MM.1S (cell line): ENCODE measurements around the gene HNRNPC.

Experiments
- DNase-seq: peaks from one replicate; pipeline ENCODE4 v3.0.0-alpha.2; 2015
- H2AFZ ChIP-seq: fragments of 300-600 bp; sonication (generic); 2 replicates; pipeline ENCODE4 v1.6.0; 2016; ENCODE audit warnings: antibody characterized with exemption, low read length
- H3F3A ChIP-seq: fragments of 300-600 bp; sonication (generic); 2 replicates; pipeline ENCODE4 v1.6.1; 2016; ENCODE audit warnings: mild to moderate bottlenecking, antibody characterized with exemption, low read length, moderate library complexity, mixed read lengths; ENCODE audit not compliant: insufficient read depth
- H3K27ac ChIP-seq: fragments of 300-600 bp; sonication (generic); 2 replicates; pipeline ENCODE4 v1.5.1; 2016; ENCODE audit warnings: mild to moderate bottlenecking, low read length
- H3K27me3 ChIP-seq: fragments of 300-600 bp; sonication (generic); replicated peaks from 2 replicates; pipeline ENCODE4 v1.6.0; 2016; ENCODE audit warnings: low read length; ENCODE audit not compliant: insufficient read depth
- H3K36me3 ChIP-seq: fragments of 300-600 bp; sonication (generic); replicated peaks from 2 replicates; pipeline ENCODE4 v1.6.1; 2016; ENCODE audit warnings: mild to moderate bottlenecking, low read length, mixed read lengths; ENCODE audit not compliant: insufficient read depth
- H3K4me1 ChIP-seq: fragments of 300-600 bp; sonication (generic); 2 replicates; pipeline ENCODE4 v1.6.1; 2016; ENCODE audit warnings: low read length, mixed read lengths
- H3K4me2 ChIP-seq: fragments of 300-600 bp; sonication (generic); 2 replicates; pipeline ENCODE4 v1.6.0; 2016; ENCODE audit warnings: low read depth, low read length
- H3K4me3 ChIP-seq: fragments of 300-600 bp; sonication (generic); 2 replicates; pipeline ENCODE4 v1.5.1; 2016; ENCODE audit warnings: low read length, mixed read lengths
- H3K79me2 ChIP-seq: fragments of 300-600 bp; sonication (generic); 2 replicates; pipeline ENCODE4 v1.6.1; 2016; ENCODE audit warnings: mixed run types, low read length, mixed read lengths
- H3K9ac ChIP-seq: fragments of 300-600 bp; sonication (generic); 2 replicates; pipeline ENCODE4 v1.6.1; 2016; ENCODE audit warnings: low read length, mixed read lengths
- H3K9me2 ChIP-seq: fragments of 300-600 bp; sonication (generic); replicated peaks from 2 replicates; pipeline ENCODE4 v1.6.1; 2016; ENCODE audit warnings: mild to moderate bottlenecking, low read length, mixed read lengths; ENCODE audit not compliant: insufficient read depth
- H3K9me3 ChIP-seq: fragments of 300-600 bp; sonication (generic); replicated peaks from 2 replicates; pipeline ENCODE4 v1.6.1; 2016; ENCODE audit warnings: mild to moderate bottlenecking, low read length, mixed read lengths; ENCODE audit not compliant: insufficient read depth
- H4K20me1 ChIP-seq: fragments of 300-600 bp; sonication (generic); 2 replicates; pipeline ENCODE4 v1.6.1; 2016; ENCODE audit warnings: mild to moderate bottlenecking, low read length, moderate library complexity, mixed read lengths; ENCODE audit not compliant: insufficient read depth
- CTCF ChIP-seq: fragments of 300-600 bp; sonication (generic); IDR thresholded peaks from 2 replicates; pipeline ENCODE4 v1.5.1; 2016; ENCODE audit warnings: antibody characterized with exemption, low read length, mixed read lengths
- EZH2 ChIP-seq: fragments of 300-600 bp; sonication (generic); optimal IDR thresholded peaks from 2 replicates; pipeline ENCODE3; 2017; ENCODE audit warnings: low read depth, mild to moderate bottlenecking, antibody characterized with exemption, low read length, mixed read lengths
- EZH2phosphoT487 ChIP-seq: fragments of 300-600 bp; sonication (generic); IDR thresholded peaks from 2 replicates; pipeline ENCODE4 v1.6.1; 2018; ENCODE audit warnings: antibody characterized with exemption, low read length

HNRNPC gene

GRCh38 chr14:21220874-21221477 is 48.3 kb downstream of the HNRNPC start:
- no peak overlapping the region for H3K4me3 ChIP-seq
- H4K20me1 ChIP-seq = peaks cover 56% of the 10 kb centered on the region
- no peak overlapping the region for H2AFZ ChIP-seq
- H3K9me2 ChIP-seq = no peaks in the 10 kb centered on the region
- H3K27ac ChIP-seq = no peak overlapping the region
- no peaks in the 10 kb centered on the region for H3K9me3 ChIP-seq
- no peaks in the 10 kb centered on the region for H3K4me1 ChIP-seq
- DNase-seq = no peak
- TF ChIP-seq EZH2phosphoT487 (no peak), EZH2 (no peak), CTCF (no peak)
- peaks cover 100% of the 10 kb centered on the region for H3K79me2 ChIP-seq
- no peak overlapping the region for H3K9ac ChIP-seq
- no peaks in the 10 kb centered on the region for H3F3A ChIP-seq
- H3K27me3 ChIP-seq = no peaks in the 10 kb centered on the region
- H3K36me3 ChIP-seq = 0 out of 2 replicates have a peak, but pooled peaks cover 4% of the 10 kb centered on the region
- H3K4me2 ChIP-seq = no peak overlapping the region

- Histone ChIP-seq H2AFZ (no peak overlapping the region), H3K4me2 (no peak overlapping the region), H3K36me3 (0 out of 2 replicates have a peak, but pooled peaks cover 4% of the 10 kb centered on the region), H3K79me2 (peaks cover 100% of the 10 kb centered on the region), H3K9me3 (no peaks in the 10 kb centered on the region), H3K27ac (no peak overlapping the region), H3F3A (0 out of 2 replicates have a peak, but pooled peaks cover 8% of the 10 kb centered on the region), H3K9ac (no peak overlapping the region), H3K4me3 (no peak overlapping the region), H4K20me1 (peaks cover 60% of the 10 kb centered on the region), H3K9me2 (no peaks in the 10 kb centered on the region), H3K4me1 (no peaks in the 10 kb centered on the region), H3K27me3 (no peaks in the 10 kb centered on the region)
- TF ChIP-seq CTCF (no peak), EZH2phosphoT487 (no peak), EZH2 (no peak)
- no peak for DNase-seq
Observed at GRCh38 chr14:21219561-21220111, 49.6 kb downstream of the HNRNPC start.

- Histone ChIP-seq H3K79me2 (peaks cover 100% of the 10 kb centered on the region), H3K27me3 (no peaks in the 10 kb centered on the region), H4K20me1 (peaks cover 60% of the 10 kb centered on the region), H3K4me3 (no peak overlapping the region), H3K4me1 (no peaks in the 10 kb centered on the region), H3K4me2 (no peak overlapping the region), H3K36me3 (peaks cover 4% of the 10 kb centered on the region; the same call in 1 of the 2 replicates), H3K9me3 (no peaks in the 10 kb centered on the region), H3K9ac (no peak overlapping the region), H2AFZ (no peak overlapping the region), H3F3A (0 out of 2 replicates have a peak, but pooled peaks cover 11% of the 10 kb centered on the region), H3K27ac (no peak overlapping the region), H3K9me2 (no peaks in the 10 kb centered on the region)
- DNase-seq = no peak
- no peak for TF ChIP-seq EZH2
- no peak for TF ChIP-seq EZH2phosphoT487
- TF ChIP-seq CTCF = no peak
Observed at GRCh38 chr14:21219120-21219519, 50.1 kb downstream of the HNRNPC start.
